Fibroblast of the conjunctiva (primary cell): ENCODE results near the gene TMEM63B.
"Not testable (repeated sequence)": the region's sequence is repeated elsewhere in the genome, so short reads cannot be mapped to it uniquely, and the experiment has no call there.

Experiments used
- DNase-seq: peaks from one replicate; pipeline ENCODE4 v3.0.0-alpha.2; 2010; ENCODE audit warnings: low read depth

Gene TMEM63B

DNA sequence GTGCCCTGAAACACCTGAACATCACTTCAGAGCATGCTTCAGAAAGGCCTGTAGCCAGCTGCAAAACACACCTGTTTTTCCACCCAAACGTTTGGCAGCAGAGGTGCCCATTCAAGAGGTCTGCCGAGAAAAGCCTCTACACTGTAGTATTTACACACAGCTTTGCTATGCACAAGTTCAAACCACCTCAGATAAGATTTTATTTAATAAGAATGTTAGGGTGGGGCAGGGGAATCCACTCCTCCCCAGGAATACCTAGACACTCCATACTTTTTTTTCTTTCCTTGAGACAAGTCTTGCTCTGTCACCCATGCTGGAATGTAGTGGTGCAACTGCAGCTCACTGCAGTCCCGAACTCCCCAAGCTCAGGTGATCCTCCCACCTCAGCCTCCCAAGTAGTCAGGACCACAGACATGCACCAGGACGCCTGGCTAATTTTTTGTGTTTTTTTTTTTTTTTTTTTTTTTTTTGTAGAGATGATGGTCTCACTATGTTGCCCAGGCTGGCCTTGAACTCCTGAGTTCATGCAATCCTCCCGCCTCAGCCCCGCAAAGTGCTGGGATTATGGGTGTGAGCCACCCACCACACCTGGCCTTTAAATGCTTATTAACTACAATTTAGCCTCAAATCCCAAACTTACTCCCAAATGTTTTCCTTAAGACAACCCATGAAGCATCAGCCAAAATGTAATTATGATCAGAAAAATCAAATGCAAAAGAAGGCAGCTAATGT lies 9.8 kb upstream of the TMEM63B start:
- DNase-seq = no peak

DNA sequence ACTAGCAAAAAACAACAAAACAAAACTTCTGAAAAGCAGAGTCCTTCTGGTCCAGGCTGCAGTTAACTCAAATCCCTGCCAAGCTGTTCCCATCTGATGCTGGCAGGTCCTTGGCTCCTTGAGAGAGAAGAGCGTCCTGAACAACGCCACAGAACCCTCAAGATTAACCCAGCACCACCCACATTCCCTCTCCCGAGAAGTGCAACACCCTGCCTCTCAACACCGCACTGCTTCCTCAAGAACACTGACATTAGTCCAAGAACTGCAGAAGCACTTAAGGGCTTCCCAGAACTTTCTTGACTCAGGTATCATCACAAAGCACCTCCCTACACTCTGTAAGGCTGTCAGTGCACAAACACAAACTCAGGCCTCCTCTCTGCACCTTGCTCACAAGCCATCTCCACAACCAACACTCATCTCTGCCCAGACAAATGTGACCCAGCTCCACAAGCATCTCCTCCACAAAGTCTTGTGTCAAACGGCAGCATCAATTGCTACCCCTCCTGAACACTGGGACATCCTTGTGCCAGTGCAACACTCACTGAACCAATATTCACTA lies 7.6 kb upstream of the TMEM63B start:
- DNase-seq = no peak

DNA sequence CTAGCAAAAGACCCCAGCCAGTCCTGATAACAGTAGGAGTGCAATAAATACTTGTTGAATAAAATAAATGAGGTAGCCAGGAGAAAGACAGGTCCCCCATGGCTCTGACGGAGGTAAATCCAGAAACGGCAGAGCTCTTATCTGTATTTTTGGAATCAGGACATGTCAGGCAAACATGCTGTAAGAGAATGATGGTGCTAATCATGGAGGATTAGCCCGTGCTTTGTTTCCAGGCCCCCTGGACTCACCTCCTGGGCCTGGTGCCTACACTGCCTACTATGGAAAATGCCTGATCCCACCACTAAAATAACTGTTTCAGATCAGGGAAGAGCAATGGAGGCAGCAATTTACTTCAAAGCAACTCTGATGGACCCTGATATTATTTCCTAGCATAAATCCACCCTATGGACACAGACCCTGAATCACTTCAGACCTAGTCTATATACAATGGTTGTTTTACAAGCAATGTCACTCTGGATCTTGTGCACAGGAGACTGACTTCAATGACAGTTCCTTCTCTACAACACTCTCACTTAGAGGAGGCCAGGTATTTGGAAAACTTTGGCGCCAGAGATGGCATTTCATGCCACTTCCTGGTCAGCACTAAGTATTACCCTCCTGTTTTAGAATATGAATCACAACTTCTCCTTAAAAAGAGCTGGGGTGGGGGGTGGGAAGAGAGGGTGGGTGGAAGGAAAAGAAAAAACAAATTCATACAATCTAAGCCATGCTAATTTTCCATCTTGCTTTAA lies 6.5 kb upstream of the TMEM63B start:
- DNase-seq = no peak

DNA sequence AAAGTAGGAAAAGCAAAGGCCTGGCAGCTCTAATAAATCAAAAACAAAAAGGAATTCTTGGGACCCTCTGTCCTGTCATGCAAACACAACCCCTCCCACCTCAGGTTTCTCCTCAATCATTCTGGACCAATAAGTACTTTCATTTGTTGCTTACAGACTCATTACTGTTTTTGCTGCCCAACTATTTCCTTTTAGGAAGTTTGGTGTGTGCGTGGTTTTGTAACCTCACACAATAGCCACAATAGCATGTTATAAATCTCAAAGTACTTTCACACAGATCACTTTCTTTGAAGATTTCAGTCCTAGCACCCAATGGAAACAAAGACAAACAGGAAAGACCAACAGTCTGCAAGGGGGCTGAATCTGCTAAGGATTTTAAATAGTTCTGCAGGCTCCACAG lies 4.6 kb upstream of the TMEM63B start:
- DNase-seq = no peak

DNA sequence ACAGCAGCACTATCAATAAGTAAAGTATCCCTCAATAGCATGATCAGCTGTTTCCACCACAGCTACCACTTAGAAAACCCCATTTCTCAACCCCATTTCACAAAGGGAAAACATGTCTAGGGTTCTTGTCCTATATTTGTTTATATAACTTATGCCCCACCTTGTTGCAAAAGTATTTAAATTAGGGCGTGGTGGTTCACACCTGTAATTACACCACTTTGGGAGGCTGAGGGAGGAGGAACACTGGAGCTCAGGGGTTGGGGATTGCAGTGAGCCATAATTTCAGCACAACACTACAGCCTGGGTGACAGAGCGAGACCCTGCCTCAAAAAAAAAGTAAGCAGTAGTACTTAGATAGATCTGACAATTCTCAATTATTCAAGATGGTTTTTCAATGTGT lies 3.8 kb upstream of the TMEM63B start:
- DNase-seq = no peak

DNA sequence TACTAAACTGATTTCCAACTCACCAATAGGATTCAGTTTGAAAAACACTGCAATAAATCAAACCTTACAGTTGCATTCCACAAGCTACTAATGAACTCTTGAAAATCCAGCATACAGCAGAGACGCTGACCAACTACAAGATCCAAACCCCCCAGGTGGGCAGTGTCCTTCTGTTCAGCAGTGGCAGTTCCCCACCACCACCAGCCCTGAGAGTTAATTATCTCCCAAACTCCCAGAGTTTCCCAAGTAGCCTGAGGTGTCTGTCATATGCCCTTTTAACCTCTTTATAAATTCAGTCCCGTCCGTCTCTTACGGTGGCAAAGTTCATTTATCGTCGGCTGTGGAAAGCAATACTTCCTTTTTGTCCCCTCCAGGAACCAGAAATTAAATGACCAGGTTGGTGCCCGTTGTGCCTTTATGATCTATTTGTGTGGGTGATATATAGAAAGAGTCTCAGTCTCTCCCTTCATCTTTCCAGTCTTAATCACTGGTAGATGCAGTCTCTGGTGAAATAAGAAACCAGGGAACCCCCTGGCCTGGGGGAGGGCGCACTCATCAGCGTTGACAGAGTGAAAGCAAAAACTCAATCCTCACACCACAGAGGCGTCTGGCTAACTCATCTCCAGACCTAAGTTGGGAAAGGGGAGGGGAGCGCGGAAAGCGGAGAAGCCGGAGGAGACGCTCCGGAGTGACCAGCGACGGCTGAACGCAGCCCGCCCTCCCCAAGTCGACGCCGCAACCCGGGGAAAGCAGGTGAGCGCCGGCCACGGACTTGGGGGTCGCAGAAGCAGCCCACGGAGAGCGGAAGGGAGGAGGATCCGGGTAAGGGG lies 819 bp upstream of the TMEM63B start:
- DNase-seq = peak; percentile 47

DNA sequence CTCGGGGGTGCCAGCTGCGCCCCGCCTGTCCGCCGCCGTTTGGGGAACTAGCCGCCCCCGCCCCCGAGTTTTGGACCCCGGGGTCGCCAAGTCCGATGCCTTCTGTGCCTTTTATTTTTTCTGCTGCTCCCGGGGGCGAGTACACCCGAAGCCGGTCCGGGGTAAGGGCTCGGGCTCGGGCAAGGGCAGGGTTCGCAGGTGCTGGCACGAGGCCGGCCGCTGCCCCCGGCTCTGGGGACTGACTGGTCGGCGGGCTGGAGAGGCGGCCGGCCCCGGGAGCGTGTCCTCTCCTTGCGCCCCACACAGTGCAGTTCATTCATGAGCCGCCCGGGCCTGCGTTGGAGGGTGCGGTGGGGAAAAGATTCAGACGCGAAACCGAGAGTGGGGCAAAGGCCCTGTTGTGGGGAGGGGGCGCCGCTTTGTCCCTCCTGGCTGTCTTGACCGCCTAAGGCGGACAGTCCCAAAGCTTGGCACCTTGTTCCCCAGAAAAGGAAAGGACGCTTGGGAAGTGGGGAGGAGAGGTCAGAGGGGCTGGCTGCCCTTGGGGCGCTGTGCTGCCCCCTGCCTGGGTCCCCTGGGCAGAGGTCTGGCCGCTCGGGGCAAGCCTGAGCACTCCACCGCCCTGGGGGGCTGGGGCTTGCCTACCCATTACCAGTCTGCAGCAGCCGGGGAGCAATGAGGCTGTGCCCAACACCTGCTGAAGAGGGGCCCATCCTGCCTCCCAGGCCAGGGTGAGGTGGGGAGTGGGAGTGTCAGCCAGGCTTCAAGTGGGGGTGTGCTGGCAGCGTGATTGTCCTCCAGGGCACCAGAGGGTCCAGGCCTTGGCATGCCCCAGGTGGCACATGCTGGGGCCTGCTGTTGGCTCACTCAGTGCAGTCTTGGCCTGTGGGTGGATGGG lies 915 bp downstream of the TMEM63B start:
- DNase-seq = no peak

DNA sequence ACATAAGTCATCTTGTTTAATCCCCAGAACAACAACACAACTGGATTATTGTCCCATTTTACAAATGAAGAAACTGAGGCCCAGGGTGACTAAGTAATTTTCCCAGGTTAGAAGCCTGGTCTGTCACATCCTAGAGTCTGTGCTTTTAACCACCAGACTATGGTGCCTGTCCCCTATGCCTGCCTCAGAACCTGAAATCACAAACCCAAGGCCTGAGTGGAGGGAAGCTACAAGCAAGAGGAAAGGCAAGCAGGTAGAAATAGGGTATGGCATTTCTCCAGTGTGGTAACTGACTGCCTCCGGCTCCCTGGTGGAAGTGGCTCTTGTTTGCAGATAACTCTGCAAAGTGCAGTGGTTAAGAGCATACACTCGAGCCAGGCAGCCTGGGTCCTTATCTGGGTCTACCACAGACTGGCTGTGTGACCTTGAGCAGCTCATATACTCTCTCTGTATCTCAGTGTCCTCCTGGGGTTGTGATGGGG lies 2.5 kb downstream of the TMEM63B start:
- DNase-seq = no peak

DNA sequence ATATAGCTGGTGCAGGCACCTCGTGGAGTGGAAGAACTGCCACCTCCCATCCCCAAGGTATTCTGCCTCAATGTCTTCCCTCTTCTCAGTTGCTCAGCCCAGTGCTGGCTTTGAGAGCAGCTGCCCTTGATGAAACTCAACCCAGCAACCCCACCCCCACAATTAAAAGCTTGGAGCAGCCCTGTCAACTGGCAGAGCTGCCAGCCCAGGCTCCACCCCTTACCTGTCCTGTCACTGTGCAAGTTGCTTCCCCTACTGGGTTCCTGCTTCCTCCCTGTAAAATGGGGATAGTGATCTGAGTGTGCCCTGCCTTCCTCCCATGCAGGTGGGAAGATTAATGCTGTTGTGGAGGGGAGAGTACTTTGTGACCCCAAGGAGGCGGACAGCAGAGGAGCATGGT lies 4.5 kb downstream of the TMEM63B start:
- no peak for DNase-seq

DNA sequence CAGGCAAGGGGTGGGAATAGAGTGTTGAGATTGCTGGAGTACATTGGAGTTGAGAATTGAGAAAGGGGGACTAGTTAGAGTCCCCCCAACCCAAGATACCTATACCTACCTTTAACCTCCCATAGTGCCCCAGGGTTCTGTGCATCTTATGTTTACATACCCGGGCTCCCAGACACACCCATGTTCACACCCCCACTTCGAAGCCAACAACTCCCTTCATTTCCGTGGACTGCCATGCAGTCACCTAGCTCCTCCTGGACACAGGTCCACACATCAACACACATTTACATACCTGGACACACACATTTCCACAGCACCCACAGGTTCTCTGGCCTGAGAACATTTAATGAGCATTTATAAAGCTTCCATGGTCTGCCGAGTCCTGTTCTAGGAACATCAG lies 5.1 kb downstream of the TMEM63B start:
- no peak for DNase-seq

DNA sequence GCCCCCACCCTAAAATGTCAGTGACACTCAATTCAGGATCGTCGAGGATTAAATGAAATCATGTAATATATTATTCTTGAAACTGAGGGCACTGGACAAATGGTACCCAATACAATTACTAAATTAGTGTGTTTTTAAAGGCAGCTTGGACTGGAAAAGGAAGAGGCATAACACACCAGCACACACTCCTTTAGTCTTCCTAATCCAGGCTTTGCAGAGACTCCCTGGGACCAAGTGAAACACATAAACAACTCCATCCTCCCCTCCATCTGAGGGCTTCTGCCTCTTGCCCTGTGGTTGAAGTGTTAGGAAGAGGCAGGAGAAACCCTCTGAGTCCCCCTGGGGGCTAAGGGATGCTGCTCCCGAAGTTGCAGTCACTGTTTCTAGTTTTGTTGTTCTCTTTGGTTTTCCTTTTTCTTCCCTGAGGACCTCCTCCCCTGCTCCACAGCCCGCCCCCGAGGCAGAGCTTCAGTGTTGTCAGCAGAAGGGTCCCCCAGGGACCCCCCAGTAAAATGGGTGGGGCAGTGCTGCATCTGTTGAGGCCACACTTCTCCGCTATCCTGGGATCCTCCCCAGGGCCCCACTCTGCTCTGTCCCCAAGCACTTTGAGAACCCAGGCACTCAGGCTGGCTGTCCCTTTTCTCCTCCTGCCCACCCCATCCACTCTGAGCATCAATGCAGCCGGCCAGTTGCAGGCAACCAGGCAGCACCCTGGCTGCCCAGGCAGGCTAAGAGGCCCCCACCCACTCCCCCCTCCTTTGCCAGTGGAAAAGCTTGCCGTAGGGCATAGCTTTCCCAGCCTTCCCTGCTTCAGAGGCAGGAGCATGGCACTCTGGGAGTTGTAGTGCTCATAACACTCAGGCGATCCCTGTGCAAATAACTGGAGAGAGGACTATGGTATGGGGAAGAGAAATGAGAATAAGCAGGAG lies 5.9 kb downstream of the TMEM63B start:
- peak; percentile 45 for DNase-seq

DNA sequence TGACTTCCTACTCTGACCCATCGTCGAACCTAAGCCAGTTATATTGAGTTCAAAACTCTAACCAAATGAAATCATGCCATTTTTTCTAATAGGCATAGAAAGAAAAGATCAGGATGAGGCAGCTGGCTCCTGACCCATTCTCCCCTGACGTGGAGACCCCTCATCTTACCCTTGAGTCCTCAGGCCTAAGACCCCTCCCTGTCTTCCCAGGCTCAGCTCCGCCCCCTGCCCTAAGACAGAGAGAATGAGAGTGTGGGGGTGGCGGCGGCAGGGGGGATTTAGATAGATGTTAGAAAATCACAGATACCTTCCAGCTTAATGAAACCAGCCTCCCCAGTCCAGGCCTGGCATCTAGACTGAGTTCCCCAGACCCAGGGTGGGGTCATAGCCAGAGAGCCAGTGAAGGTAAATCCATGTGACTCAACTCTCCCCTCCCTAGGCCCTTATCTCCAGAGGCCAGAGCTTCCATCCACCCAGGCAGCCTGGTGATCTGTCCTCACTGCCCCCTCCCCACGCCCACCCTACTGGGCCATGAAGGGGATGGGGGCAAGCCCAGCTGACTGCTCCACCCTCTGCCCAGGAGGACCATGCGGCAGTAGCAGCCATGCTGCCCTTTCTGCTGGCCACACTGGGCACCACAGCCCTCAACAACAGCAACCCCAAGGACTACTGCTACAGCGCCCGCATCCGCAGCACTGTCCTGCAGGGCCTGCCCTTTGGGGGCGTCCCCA lies 6.8 kb downstream of the TMEM63B start:
- DNase-seq = no peak

DNA sequence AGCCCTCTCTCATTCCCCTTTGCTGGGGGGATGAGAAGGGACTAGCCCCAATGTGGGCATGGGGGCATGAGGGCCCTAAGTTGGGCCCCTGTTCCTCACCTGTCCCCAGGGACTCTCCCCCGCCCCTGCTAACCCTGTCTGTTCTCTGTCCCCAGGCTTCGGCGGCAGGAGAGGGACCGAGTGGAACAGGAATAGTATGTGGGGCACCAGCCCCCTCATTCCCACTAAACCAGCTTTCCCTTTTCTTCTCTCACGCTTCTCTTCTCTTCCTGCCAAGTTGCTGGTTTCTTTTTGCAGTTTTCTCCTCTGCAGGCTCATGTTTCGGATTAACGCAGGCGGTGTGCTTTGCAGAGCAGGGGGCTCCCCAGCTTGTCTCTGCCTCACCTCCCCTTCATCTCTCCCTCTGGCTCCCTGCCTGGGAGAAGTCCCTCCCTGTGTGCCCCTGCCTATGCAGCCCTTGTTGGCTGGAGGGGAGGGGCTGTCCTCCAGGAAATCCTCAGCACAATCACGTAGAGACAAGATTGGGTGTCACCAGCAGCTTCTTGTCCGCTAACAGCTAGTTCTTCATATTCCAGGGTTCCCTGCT lies 7.9 kb downstream of the TMEM63B start:
- no peak for DNase-seq

DNA sequence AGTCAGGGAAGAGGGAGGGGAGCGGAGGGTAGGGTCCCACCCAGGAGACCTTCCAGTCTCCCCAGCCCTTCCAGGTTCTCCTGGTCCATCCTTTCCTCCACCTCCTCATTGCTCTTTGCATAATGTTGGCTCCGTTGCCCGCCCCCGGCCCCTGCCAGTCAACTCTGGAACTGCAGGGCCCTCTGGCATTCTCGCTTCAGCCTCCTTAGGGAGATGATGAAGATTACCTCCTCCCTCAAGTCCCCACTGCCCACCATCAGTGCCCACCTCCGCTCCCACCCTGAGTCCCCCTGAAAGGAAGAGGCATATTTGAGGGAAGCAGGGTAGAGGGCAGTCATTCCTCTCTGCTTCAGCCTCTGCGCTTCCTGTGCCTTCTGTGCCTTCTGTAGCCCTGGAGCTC lies 8.5 kb downstream of the TMEM63B start:
- DNase-seq = no peak

DNA sequence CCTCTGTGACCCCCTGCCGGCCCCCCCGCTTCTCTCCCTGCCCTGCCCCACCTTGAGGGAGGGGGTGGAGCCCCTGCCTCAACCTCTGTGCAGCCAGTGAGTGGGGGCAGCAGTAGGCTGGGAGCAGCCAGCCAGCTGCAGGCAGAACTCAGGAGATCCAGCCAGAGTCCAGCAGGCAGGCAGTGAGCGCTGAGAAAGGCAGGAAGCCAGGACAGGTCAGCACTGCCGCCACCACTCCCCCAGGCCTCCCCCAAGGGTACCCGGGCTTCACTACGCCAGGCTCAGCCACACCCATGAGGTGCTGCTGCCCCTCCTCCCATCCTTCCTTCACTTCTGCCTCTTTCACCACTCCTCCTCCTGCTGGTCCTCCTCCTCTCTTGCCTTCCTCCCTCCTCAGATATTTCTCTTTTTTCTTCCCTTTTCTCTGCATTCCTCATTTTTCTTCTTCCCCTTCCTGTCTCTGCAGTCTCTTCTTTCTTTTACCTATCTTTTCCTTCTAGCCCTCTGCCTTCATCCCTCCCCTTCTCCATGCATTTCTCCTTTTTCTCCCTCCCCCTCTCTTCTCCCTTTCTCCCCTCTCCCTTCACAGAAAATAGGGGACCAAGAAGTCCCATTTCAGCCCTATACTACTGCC lies 11.5 kb downstream of the TMEM63B start:
- no peak for DNase-seq

DNA sequence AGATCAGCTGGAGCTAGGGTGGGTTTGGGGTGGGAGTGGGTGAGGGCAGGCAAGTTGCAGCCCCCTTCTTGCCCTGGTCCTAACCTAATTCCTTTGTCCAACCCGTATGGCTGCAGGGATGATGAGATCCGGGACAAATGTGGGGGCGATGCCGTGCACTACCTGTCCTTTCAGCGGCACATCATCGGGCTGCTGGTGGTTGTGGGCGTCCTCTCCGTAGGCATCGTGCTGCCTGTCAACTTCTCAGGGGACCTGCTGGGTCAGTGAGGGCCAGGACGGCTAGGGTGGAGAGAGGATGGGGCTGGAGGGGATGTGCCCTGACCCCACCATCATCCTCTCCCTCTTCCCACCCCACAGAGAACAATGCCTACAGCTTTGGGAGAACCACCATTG lies 12.0 kb downstream of the TMEM63B start:
- DNase-seq = no peak

DNA sequence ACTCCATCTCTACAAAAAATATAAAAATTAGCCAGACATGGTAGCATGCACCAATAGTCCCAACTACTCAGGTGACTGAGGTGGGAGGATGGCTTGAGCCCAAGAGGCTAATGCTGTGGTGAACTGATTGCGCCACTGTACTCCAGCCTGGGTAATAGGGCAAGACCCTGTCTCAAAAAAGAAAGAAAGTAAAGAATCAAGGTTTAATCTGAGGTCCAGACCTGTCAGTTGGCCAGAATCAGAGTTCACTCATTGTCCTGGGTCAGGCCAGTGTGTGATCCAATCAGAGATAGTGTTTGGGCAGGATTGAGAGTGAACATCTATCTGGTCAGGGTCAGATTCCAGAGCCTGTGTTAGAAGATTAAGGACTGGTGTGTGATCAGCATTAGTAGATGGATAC lies 15.5 kb downstream of the TMEM63B start:
- DNase-seq = no peak

DNA sequence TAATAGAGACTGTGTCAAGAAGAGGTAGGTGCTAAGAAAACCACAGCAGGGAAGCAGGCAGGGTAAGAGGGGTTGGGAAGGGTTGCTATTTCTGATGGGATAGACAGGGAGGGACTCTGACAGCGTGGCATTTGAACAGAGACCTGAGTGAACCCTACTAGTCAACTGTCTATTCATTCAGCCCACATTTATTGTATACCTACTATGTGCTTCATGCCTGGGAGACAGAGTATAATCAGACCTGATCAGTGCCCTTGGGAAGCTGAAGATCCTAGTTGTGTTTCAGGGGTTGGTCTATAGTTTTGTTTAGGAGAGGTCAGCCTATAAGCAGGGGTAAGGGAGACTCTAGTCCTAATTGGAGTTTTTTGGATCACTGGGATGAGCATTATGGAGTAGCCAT lies 16.4 kb downstream of the TMEM63B start:
- no peak for DNase-seq

DNA sequence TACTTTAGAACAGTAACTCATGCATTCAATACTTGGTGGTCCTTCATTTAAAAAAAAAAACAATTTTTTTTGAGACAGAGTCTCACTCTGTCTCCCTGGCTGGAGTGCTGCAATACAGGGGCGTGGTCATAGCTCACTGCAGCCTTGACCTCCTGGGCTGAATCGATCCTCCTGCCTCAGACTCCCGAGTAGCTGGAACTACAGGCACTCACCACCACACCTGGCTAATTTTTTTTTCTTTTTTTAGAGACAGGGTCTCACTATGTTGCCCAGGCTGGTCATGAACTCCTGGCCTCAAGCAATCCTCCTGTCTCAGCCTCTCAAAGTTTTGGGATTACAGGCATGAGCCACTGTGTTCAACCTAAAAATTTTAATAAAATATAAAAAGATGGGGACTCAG lies 17.2 kb downstream of the TMEM63B start:
- DNase-seq = not testable (repeated sequence)
